PC-3 (cell line): ENCODE data around the gene YAF2.

Source experiments
- EZH2 ChIP-seq: fragments of 300-600 bp; sonication (generic); IDR thresholded peaks from one replicate; pipeline ENCODE4 v1.6.1; 2017; ENCODE audit warnings: antibody characterized with exemption, mild to moderate bottlenecking, low read length; ENCODE audit not compliant: unreplicated experiment
- EZH2phosphoT487 ChIP-seq: fragments of 300-600 bp; sonication (generic); IDR thresholded peaks from 2 replicates; pipeline ENCODE4 v1.6.1; 2018; ENCODE audit warnings: mild to moderate bottlenecking, antibody characterized with exemption, low read length, borderline replicate concordance
- TF ChIP-seq, protein P1 (sequence below): fragments of 300-600 bp; sonication (generic); conservative IDR thresholded peaks from 2 replicates; pipeline ENCODE4 v1.5.1; 2017; ENCODE audit warnings: antibody characterized with exemption, low read depth, mild to moderate bottlenecking, low read length

DNA sequence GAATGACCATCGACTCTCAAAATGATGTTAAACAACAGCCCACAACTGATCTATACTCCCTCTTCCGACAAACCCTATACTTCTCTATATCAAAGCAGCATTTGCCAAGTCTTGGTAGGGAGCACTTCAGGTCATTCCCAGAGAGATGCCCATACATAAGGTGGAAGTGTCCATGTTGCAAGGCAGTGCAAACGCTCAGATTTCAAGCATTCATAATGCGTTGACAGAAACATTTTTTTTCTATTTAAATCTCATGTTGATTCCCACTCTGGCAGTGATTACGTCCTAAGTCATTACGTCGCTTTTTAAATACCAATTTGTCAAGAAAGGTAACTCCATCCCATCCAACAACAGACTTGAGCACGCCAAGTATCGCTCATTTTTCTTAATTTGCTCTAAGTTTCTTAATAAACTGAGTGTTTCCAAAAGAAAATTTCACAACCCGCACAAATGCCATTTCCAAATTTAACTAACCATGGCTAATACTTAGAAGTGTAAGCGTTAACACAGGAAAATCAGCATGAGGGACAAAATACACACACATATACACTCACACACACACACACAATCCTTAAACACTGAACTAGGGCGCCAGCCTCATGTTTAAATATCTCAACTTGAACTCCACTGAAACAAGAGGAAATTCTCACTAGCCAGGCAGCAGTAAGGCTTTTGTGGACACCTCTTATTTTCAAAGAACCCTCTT, 94.4 kb downstream of the YAF2 start:
- TF ChIP-seq, protein P1, sequence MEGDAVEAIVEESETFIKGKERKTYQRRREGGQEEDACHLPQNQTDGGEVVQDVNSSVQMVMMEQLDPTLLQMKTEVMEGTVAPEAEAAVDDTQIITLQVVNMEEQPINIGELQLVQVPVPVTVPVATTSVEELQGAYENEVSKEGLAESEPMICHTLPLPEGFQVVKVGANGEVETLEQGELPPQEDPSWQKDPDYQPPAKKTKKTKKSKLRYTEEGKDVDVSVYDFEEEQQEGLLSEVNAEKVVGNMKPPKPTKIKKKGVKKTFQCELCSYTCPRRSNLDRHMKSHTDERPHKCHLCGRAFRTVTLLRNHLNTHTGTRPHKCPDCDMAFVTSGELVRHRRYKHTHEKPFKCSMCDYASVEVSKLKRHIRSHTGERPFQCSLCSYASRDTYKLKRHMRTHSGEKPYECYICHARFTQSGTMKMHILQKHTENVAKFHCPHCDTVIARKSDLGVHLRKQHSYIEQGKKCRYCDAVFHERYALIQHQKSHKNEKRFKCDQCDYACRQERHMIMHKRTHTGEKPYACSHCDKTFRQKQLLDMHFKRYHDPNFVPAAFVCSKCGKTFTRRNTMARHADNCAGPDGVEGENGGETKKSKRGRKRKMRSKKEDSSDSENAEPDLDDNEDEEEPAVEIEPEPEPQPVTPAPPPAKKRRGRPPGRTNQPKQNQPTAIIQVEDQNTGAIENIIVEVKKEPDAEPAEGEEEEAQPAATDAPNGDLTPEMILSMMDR: no peak
- TF ChIP-seq EZH2phosphoT487 (no peak), EZH2 (no peak)
